GM12878 (cell line): Measurements from ENCODE around the gene CD63. TPM values are rescaled to one million over a fixed set of nuclear protein-coding genes. Genes with fewer than 3 reads are reported as not detected.

Source experiments
- ATF2 ChIP-seq: IDR thresholded peaks from 2 replicates; pipeline ENCODE4 v1.6.1; 2012; ENCODE audit warnings: low read length, inconsistent platforms
- ETV6 ChIP-seq, 2 experiments: fragments of 450-650 bp in 1 of 2; IDR thresholded peaks in 1 of 2; conservative IDR thresholded peaks in 1 of 2; 2 replicates each; pipeline ENCODE4 v1.6.1; 2014; ENCODE audit warnings: antibody characterized with exemption in 1 of 2, borderline replicate concordance in 1 of 2, low read depth in 1 of 2, mild to moderate bottlenecking in 1 of 2, moderate library complexity in 1 of 2
- HDAC6 ChIP-seq: fragments of 200-600 bp; sonication (generic); IDR thresholded peaks from one replicate; pipeline ENCODE4 v1.8.0; 2017; ENCODE audit warnings: antibody characterized with exemption; ENCODE audit not compliant: unreplicated experiment
- IKZF1 ChIP-seq: fragments of 450-650 bp; conservative IDR thresholded peaks from 2 replicates; pipeline ENCODE4 v1.6.1; 2017; ENCODE audit warnings: antibody characterized with exemption, mild to moderate bottlenecking
- IKZF2 ChIP-seq, 2 experiments: fragments of 450-650 bp; IDR thresholded peaks; 2 replicates each; pipeline ENCODE4 v1.6.1; 2017; ENCODE audit warnings: mild to moderate bottlenecking in 2 of 2, moderate library complexity in 2 of 2
- JUND ChIP-seq: IDR thresholded peaks from 2 replicates; pipeline ENCODE4 v1.6.1; 2012; ENCODE audit warnings: low read depth, mild to moderate bottlenecking, low read length, improper control_type of control experiment, moderate library complexity
- KLF5 ChIP-seq: fragments of 450-650 bp; IDR thresholded peaks from 2 replicates; pipeline ENCODE4 v1.6.1; 2014; ENCODE audit warnings: mild to moderate bottlenecking; ENCODE audit not compliant: partially characterized antibody
- MYC ChIP-seq: IDR thresholded peaks from 2 replicates; pipeline ENCODE4 v1.6.1; 2011; ENCODE audit warnings: mild to moderate bottlenecking, low read length, moderate library complexity, inconsistent platforms; ENCODE audit not compliant: insufficient read depth, insufficient replicate concordance, insufficient read length, severe bottlenecking
- NBN ChIP-seq: fragments of 450-650 bp; IDR thresholded peaks from 2 replicates; pipeline ENCODE4 v1.6.1; 2016
- POLR2A ChIP-seq: IDR thresholded peaks from 2 replicates; pipeline ENCODE4 v1.6.1; 2011; ENCODE audit warnings: low read depth, mild to moderate bottlenecking, low read length
- USF1 ChIP-seq: IDR thresholded peaks from 2 replicates; pipeline ENCODE4 v1.6.1; 2011; ENCODE audit warnings: borderline replicate concordance, low read depth, mild to moderate bottlenecking, moderate library complexity, mixed read lengths, low read length; ENCODE audit not compliant: insufficient read depth; ENCODE audit errors: extremely low read length
- ZBTB4 ChIP-seq: fragments of 450-650 bp; formaldehyde crosslinking; IDR thresholded peaks from 2 replicates; pipeline ENCODE4 v1.4.0; 2022; ENCODE audit warnings: mild to moderate bottlenecking, moderate library complexity
- ZNF687 ChIP-seq: fragments of 450-650 bp; IDR thresholded peaks from 2 replicates; pipeline ENCODE4 v1.6.1; 2017; ENCODE audit warnings: mild to moderate bottlenecking, moderate library complexity
- polyA plus RNA-seq, 11 experiments: library from polyadenylated mRNA; depleted of rRNA in 4 of 11; unstranded in 6 of 11; stranded (reverse) in 5 of 11; fragments of >200 nt; fragmentation: Nextera tagmentation in 4 of 11; fragmentation: Illumina TruSeq in 1 of 11; extraction: Ambion mirVana in 4 of 11; extraction: Trizol in 1 of 11; gene quantifications; 1 replicate in 1 of 11; 2 replicates in 10 of 11; pipeline versions ENCODE4 v1.2.1 to v1.2.3, GENCODE V29; 2011 to 2016; ENCODE audit warnings: inconsistent platforms in 2 of 11, missing spikeins in 2 of 11, low read depth in 1 of 11
- total RNA-seq, 4 experiments: library from RNA; depleted of rRNA in 3 of 4; stranded (reverse); fragments of >200 nt in 3 of 4; fragmentation: Illumina TruSeq in 1 of 4; extraction: Trizol in 1 of 4; gene quantifications; 2 replicates each; pipeline versions ENCODE4 v1.2.1 to v1.2.3, GENCODE V29; 2013 to 2021
- TF ChIP-seq, protein P1 (sequence below): fragments of 450-650 bp; IDR thresholded peaks from 2 replicates; pipeline ENCODE4 v1.6.1; 2017; ENCODE audit warnings: borderline replicate concordance
- TF ChIP-seq, protein P2 (sequence below): IDR thresholded peaks from 2 replicates; pipeline ENCODE4 v1.6.1; 2011; ENCODE audit warnings: low read depth, low read length, improper control_type of control experiment, borderline replicate concordance

Gene CD63
- total and polyA plus RNA-seq, 10 of the 15 experiments (the other 5 are each of a cell fraction or from before 2014, with no cell fraction given): 147 to 220 (median 183) TPM

DNA sequence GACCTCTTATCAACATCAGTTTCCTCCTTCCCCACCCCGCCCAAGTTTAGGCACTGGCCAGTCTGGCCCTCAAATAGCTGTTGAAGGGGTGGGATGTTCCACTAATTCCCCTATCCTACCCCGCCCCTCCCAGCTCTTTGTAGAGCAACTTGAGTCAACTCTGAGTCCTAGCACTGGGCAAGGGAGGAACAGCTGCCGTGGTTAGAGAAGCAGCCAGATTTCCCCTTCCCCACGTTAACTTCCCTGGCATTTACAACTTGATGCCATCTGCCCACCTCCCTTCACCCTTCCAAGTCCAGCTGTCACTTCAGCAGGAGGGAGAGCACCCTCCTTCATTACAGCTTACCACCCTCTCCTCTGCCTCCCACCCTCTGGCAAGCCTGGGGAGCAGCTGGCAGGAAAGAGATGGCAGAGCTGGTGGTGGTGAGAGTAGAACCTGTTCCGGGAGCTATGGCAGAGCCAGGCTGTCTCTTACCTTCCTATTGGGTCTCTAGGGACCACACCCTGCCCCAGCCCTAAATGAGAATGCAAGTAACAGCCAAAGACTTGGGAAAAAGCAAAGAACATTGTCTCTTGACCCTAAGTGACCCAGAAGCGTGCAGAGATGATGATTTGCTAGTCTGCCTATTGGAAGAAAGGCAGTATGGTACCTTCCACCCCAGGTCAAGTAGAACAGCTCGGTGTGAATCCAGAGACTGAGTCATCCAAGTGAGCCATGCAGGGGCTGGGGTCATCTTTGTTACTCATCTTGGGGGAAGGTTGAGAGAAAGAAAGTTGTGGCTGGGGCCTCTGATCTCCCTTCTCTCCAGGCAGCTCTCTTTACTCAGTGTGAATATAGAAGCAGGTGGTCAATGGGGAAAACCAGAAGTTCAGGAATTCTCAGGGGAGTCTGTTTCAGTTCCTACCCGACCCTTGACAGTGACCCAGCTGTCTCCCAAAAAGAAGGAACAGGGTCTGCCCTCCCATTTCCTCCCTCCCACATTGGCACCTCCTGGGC, 11.5 kb downstream of the CD63 start (continued):
- TF ChIP-seq ATF2 (peak; percentile 59; the same call in 1 of the 2 replicates), NBN (no peak), HDAC6 (no peak), ETV6 (conservative IDR thresholded peaks at IDR 0.05 in 1 of 2, IDR thresholded peaks at IDR 0.05 in 1 of 2; ENCODE audit: borderline replicate concordance in 1 of 2, low read depth in 1 of 2) (no peak), JUND (no peak), KLF5 (no peak), USF1 (no peak), POLR2A (peak; percentile 53; the same call in 1 of the 2 replicates), MYC (no peak), ZBTB4 (CRISPR knock-in tag) (no peak), IKZF1 (peak; percentile 76), IKZF2 (IDR thresholded peaks at IDR 0.05) (peak; percentile 25 to 64; a peak in 2 of 4 replicates), ZNF687 (no peak)
- TF ChIP-seq, protein P1, sequence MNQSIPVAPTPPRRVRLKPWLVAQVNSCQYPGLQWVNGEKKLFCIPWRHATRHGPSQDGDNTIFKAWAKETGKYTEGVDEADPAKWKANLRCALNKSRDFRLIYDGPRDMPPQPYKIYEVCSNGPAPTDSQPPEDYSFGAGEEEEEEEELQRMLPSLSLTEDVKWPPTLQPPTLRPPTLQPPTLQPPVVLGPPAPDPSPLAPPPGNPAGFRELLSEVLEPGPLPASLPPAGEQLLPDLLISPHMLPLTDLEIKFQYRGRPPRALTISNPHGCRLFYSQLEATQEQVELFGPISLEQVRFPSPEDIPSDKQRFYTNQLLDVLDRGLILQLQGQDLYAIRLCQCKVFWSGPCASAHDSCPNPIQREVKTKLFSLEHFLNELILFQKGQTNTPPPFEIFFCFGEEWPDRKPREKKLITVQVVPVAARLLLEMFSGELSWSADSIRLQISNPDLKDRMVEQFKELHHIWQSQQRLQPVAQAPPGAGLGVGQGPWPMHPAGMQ: no peak
- TF ChIP-seq, protein P2, sequence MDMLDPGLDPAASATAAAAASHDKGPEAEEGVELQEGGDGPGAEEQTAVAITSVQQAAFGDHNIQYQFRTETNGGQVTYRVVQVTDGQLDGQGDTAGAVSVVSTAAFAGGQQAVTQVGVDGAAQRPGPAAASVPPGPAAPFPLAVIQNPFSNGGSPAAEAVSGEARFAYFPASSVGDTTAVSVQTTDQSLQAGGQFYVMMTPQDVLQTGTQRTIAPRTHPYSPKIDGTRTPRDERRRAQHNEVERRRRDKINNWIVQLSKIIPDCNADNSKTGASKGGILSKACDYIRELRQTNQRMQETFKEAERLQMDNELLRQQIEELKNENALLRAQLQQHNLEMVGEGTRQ: no peak
